Lung (tissue), 12 donors: ENCODE data around the gene NECAP2. TPM values are rescaled to one million over a fixed set of nuclear protein-coding genes. Genes with fewer than 3 reads are reported as not detected.
"Not testable (repeated sequence)": the region's sequence is repeated elsewhere in the genome, so short reads cannot be mapped to it uniquely, and the experiment has no call there.

ENCODE experiments used
- ATAC-seq: fragments of 200-7000 bp; cut with Tn5 transposase; one replicate; pipeline ENCODE4 v1.9.1; 2020; ENCODE audit warnings: moderate number of reproducible peaks; ENCODE audit not compliant: insufficient read depth, low FRiP score
- DNase-seq, 3 donors: peaks; one replicate each; pipeline ENCODE4 v3.0.0-alpha.2; 2013 to 2017
- H3K27ac ChIP-seq, 2 donors: one replicate each; pipeline ENCODE4 v1.5.1; 2013; ENCODE audit warnings: mild to moderate bottlenecking in 2 of 2, moderate library complexity in 2 of 2, control low read depth in 1 of 2, inconsistent platforms in 1 of 2, low read depth in 1 of 2, low read length in 1 of 2
- H3K27me3 ChIP-seq, 3 donors: one replicate each; pipeline ENCODE4 v1.5.1; 2013; ENCODE audit warnings: low read length in 2 of 3; ENCODE audit not compliant: control insufficient read depth in 3 of 3, insufficient read depth in 3 of 3
- H3K36me3 ChIP-seq, 4 donors: one replicate each; pipeline ENCODE4 v1.5.1; 2013; ENCODE audit warnings: low read length in 4 of 4, mild to moderate bottlenecking in 1 of 4, moderate library complexity in 1 of 4; ENCODE audit not compliant: control insufficient read depth in 4 of 4, insufficient read depth in 4 of 4
- H3K4me1 ChIP-seq, 5 donors: one replicate each; pipeline ENCODE4 v1.5.1; 2013; ENCODE audit warnings: low read length in 5 of 5, mild to moderate bottlenecking in 2 of 5, moderate library complexity in 1 of 5; ENCODE audit not compliant: control insufficient read depth in 5 of 5, insufficient read depth in 5 of 5
- H3K4me3 ChIP-seq: one replicate; pipeline ENCODE4 v1.5.1; 2013; ENCODE audit warnings: mild to moderate bottlenecking, control low read depth, moderate library complexity
- H3K9ac ChIP-seq, 2 donors: one replicate each; pipeline ENCODE4 v1.5.1; 2013; ENCODE audit warnings: low read length in 2 of 2, control low read depth in 1 of 2; ENCODE audit not compliant: insufficient read depth in 1 of 2
- H3K9me3 ChIP-seq, 4 donors: one replicate each; pipeline ENCODE4 v1.5.1; 2013; ENCODE audit warnings: low read length in 3 of 4, mild to moderate bottlenecking in 1 of 4, moderate library complexity in 1 of 4; ENCODE audit not compliant: control insufficient read depth in 4 of 4, insufficient read depth in 3 of 4
- WGBS, 2 donors: extraction: QIAGEN DNeasy Blood & Tissue Kit; methylation state at CpG; one replicate each; pipeline ENCODE4 v1.1.7; 2013; 5-methylcytosine and 5-hydroxymethylcytosine counted together
- polyA plus RNA-seq, 2 donors: library from polyadenylated mRNA; stranded (reverse); fragments of 200-250 nt; gene quantifications; one replicate each; pipeline ENCODE4 v1.2.1, GENCODE V29; 2013
- total RNA-seq, 2 donors: library from RNA; depleted of rRNA in 1 of 2; stranded (reverse); fragments of >200 nt in 1 of 2; gene quantifications; one replicate each; pipeline ENCODE4 v1.2.1, GENCODE V29; 2014 to 2021
- TF ChIP-seq, protein P1 (sequence below): IDR thresholded peaks from 2 replicates; pipeline ENCODE4 v1.5.1; 2012; ENCODE audit warnings: mild to moderate bottlenecking; ENCODE audit errors: control extremely low read depth, extremely low read depth
- donor health status: control.
- donor health status: control.
- donor health status: Bipolar disorder and iron deficiency.
- donor health status: healthy.
- donor health status: DM: yes; HTN: yes; CAD: no.

Gene NECAP2
- total and polyA plus RNA-seq, 4 donors: 42.8 to 83.8 (median 76.9) TPM

DNA sequence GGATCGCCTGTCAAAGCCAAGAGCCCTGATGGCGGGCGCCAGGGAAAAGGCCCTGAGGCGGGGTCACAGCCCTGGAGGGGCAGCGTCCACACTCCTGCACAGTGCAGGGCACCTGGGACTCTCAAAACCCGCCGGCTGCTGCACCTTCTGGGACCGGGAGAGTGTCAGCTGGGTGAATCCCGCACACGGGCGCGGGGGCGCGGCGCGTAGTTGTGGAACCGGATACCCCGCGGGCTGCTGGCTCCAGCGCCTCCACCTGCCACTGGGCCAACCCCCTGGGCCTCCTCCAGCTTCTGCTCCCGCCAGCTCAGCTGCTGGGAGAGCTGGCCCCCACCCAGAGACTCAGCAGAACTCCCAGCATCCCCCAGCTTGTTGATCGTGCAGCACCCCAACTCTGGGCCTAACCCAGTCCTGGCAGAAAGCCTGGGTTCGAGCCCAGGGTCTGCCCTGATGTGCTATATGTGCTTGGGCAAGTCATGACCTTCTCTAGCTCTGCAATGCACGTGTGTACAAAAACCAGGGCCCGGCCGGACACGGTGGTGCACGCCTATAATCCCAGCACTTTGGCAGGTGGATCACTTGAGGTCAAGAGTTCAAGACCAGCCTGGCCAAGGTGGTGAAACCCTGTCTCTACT, 33.8 kb downstream of the NECAP2 start:
- Histone ChIP-seq H3K27me3 (no peaks in the 10 kb centered on the region), H3K9ac (no peak overlapping the region), H3K9me3 (no peaks in the 10 kb centered on the region), H3K4me1 (no peaks in the 10 kb centered on the region), H3K27ac (no peak overlapping the region), H3K4me3 (no peak overlapping the region), H3K36me3 (peaks cover 6 to 28% (median 16%) of the 10 kb centered on the region in 4 donors)
- ATAC-seq: no peak
- TF ChIP-seq, protein P1, sequence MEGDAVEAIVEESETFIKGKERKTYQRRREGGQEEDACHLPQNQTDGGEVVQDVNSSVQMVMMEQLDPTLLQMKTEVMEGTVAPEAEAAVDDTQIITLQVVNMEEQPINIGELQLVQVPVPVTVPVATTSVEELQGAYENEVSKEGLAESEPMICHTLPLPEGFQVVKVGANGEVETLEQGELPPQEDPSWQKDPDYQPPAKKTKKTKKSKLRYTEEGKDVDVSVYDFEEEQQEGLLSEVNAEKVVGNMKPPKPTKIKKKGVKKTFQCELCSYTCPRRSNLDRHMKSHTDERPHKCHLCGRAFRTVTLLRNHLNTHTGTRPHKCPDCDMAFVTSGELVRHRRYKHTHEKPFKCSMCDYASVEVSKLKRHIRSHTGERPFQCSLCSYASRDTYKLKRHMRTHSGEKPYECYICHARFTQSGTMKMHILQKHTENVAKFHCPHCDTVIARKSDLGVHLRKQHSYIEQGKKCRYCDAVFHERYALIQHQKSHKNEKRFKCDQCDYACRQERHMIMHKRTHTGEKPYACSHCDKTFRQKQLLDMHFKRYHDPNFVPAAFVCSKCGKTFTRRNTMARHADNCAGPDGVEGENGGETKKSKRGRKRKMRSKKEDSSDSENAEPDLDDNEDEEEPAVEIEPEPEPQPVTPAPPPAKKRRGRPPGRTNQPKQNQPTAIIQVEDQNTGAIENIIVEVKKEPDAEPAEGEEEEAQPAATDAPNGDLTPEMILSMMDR: no peak
- no peak for DNase-seq
- 96 to 97% methylated on average over 28 of the region's 28 CpGs for WGBS, 2 donors

DNA sequence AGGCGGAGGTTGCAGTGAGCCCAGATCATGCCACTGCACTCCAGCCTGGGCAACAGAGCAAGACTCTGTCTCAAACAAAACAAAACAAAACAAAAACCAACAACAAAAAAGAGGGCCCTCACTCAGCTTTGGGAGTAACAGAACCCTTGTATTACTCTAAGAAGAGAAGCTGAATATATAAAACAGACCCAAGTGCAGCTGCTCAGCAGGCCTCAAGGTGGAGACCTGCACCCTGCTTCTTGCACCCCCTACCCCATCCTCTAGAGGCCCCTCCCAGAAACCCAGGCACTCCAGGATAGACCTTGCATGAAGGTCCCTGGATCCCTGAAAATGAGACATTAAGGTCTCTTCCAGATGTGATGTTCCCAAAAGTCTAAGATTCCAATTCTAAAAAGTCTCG, 34.4 kb downstream of the NECAP2 start:
- peaks cover 6 to 28% (median 16%) of the 10 kb centered on the region in 4 donors for H3K36me3 ChIP-seq
- H3K4me1 ChIP-seq, H3K9me3 ChIP-seq, DNase-seq, H3K4me3 ChIP-seq, H3K9ac ChIP-seq, ATAC-seq, H3K27me3 ChIP-seq, H3K27ac ChIP-seq: not testable (repeated sequence)
- WGBS, 2 donors: 99 to 100% methylated on average over 2 of the region's 2 CpGs

DNA sequence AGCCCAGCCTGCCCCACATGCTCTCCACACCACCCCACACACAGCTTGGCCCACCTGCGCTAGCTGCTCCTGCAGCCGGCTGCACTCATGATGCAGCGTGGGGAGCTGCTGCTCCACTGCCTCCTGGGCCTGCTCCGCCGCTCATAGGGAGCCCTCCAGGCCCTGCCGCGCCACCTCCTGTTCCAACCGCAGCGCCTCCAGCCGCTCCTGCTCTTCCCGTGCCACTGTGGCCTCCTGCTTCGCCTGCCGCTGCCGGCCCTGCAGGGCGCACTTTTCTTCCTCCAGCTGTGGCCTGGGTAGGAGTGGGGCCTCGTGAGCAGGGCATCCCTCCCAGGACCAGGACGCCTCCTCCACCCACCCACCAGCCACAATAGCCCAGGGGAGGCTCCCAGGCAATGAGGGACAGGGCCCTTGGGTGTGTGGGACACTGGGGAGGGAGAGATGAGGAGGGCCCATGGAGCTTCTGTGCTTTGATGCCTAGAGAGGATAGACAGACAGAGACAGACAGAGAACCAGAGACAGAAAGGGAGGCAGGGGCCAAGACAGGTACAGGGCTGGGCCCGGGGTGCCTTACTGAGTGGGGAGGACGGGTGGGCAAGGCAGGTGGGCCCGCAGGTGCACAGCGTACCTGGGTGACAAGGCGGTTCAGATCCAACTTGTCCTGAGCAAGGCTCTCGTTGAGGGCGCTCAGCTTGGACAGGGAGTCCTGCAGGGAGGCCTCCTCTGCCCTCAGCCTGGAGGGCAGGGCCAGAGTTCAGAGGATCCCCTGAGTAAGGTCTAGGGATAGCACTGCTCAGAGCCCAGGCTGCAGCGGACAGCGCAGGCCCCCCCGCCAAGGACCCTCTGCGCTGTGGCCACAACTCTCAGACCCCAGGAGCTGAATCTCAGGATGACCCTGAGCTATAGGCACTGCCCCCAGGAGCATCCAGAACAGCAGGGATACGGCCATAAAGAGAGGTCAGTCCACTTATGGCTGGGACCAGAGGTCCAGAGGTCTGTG, 35.5 kb downstream of the NECAP2 start:
- 93 to 94% methylated on average over 21 to 29 of the region's 29 CpGs for WGBS, 2 donors
- H3K9ac ChIP-seq, H3K9me3 ChIP-seq, H3K4me1 ChIP-seq, ATAC-seq, H3K27me3 ChIP-seq, DNase-seq, H3K27ac ChIP-seq, H3K4me3 ChIP-seq: not testable (repeated sequence)
- peaks cover 7 to 32% (median 18%) of the 10 kb centered on the region in 4 donors for H3K36me3 ChIP-seq

DNA sequence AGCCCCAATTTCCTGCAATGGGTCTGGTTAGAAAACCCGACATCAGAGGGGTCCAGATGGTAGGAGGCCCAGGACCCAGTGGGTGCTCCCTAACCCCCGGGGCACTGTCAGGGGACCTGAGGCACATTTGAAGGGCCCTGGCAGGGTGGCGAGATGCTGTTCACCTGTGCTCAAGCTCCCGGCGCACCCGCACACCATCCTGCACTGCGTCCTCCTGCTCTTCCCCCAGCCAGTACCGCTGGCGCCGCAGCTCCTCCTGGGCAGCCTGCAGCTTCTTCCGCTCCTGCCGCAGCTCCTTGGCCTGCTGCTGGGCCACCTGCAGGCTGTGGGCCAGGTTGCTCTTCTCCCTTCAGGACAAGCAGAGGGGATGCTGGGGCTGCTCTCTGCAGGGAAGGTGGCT, 37.6 kb downstream of the NECAP2 start:
- no peak overlapping the region for H3K9ac ChIP-seq
- no peak for DNase-seq
- H3K4me3 ChIP-seq: no peak overlapping the region
- H3K27ac ChIP-seq: no peak overlapping the region
- 94 to 96% methylated on average over 12 of the region's 12 CpGs for WGBS, 2 donors
- peaks cover 3 to 35% (median 14%) of the 10 kb centered on the region in 4 donors for H3K36me3 ChIP-seq
- ATAC-seq: no peak
- TF ChIP-seq, protein P1: no peak
- no peaks in the 10 kb centered on the region for H3K9me3 ChIP-seq
- no peaks in the 10 kb centered on the region for H3K4me1 ChIP-seq
- H3K27me3 ChIP-seq: no peaks in the 10 kb centered on the region

DNA sequence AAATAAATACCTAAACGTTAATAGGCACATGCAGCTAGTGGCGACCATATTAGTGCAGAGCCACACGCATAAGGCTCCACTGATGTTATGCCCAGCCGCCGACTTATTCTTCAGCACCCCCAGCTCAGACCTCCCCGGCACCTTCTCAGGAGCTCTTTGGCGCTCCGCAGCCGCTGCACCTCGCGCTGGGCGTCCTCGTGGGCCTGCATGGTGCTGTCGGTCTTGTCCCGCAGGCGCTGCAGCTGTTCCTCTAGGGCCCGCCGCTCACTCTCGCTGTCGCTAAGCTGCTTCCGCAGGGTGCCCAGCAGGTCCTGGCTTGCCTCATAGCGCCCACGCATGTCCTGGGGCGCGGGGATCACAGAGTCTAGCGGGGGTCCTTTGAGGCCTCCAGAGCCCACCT, 42.6 kb downstream of the NECAP2 start:
- not testable (repeated sequence) for ATAC-seq, DNase-seq, H3K4me1 ChIP-seq, H3K4me3 ChIP-seq, H3K27me3 ChIP-seq, H3K9me3 ChIP-seq, H3K27ac ChIP-seq, H3K9ac ChIP-seq
- 98 to 99% methylated on average over 21 to 26 of the region's 26 CpGs for WGBS, 2 donors
- H3K36me3 ChIP-seq: peaks cover 4 to 33% (median 16%) of the 10 kb centered on the region in 4 donors

DNA sequence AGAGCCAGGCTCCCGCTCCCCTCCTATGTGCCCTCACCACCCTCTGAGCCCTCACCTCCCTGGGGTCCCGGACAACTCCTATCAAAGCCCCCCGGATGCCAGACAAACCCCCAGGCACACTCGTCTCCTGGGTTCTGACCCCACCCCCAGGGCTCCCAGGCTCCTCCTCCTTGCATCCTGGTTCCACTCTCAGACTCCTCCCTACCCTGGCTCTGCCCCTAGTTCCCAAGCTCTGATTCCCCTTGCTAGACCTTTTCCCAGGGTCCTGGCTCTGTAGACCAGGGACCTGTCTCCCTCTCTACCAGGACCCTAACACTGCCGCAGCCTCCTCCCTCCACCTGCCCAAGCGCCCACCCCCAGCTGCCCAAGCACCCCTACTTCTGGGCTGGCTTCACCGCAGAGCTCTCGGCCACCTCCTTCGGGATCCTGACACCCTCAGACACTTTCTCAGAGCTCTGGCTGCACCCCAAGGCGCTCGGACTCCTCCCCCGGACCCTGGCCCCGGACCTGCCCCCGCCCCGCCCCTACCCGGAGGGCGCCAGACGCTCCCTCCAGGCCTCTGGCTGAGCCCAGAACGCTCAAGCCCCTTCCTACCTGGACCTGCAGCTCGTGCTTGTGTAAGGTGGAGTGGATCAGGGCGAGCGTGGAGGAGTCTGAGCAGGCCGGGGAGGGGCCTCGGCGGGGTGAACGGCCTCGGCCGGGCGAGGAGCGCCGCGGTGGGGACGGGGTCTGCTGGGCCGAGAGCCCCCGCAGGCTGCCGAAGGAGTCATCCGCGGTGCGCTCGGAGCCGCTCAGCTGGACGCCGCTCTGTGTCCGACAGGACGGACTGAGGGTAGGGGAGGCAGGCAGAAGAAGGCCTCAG, 43.3 kb downstream of the NECAP2 start:
- not testable (repeated sequence) for H3K4me3 ChIP-seq, H3K27me3 ChIP-seq, DNase-seq, H3K4me1 ChIP-seq, H3K27ac ChIP-seq, ATAC-seq, H3K9ac ChIP-seq, H3K9me3 ChIP-seq
- peaks cover 4 to 30% (median 15%) of the 10 kb centered on the region in 4 donors for H3K36me3 ChIP-seq
- WGBS, 2 donors: 90 to 91% methylated on average over 30 to 43 of the region's 45 CpGs
